Hematopoietic multipotent progenitor cell treated with erythropoietin and hydrocortisone succinate and interleukin-3 and kit ligand, for 4 days (in vitro differentiated cells): ENCODE data around the gene IRF4.
"Not testable (repeated sequence)": the region's sequence is repeated elsewhere in the genome, so short reads cannot be mapped to it uniquely, and the experiment has no call there.

Source experiments
- DNase-seq: peaks from one replicate; pipeline ENCODE4 v3.0.0-alpha.2; 2015

The IRF4 gene

DNA sequence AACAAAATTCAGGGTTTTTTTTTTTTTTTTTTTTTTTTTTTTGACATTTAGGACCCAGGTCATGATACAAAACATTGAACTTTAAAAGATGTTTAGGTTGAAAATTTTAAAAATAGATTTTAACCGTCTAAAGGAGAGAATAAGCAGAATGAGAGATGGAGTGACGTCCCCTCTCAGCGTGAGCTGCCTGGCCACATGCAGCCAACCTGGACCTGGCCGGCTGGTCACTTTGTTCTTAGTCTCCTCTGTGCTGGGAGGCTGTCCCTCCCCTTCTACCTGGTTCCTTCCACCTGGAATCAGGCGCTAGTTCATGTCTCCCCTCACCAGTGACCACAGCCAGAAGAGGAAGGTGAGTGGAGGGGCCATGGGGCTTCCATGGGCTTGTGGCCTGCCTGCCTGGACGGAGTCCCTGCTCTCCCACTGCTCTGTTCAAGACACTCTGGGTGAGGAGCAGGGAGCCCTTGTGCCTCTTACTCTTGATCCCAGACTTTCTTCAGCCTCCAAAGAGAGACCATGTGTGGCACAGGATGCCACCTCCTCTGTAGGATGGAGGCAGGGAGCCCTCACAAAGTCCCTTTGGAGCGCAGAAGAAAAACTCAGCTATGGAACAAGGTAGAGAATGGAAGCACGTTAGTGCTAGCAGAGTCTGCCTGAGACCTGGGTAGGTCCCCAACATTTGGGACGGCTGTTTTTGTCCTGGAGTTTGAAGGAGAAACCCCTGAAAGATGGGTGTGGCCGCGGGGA lies 31.7 kb downstream of the IRF4 start:
- DNase-seq, result no peak

GRCh38 chr6:423799-424345 lies 32.3 kb downstream of the IRF4 start:
- DNase-seq, result no peak

- peak; percentile 35 for DNase-seq
These were observed 33.3 kb downstream of the IRF4 start for GRCh38 chr6:424741-425417.

- DNase-seq, result not testable (repeated sequence)
These were observed 33.9 kb downstream of the IRF4 start for GRCh38 chr6:425418-425788.

- DNase-seq, result not testable (repeated sequence)
These were observed 34.7 kb downstream of the IRF4 start for GRCh38 chr6:426198-426738.

DNA sequence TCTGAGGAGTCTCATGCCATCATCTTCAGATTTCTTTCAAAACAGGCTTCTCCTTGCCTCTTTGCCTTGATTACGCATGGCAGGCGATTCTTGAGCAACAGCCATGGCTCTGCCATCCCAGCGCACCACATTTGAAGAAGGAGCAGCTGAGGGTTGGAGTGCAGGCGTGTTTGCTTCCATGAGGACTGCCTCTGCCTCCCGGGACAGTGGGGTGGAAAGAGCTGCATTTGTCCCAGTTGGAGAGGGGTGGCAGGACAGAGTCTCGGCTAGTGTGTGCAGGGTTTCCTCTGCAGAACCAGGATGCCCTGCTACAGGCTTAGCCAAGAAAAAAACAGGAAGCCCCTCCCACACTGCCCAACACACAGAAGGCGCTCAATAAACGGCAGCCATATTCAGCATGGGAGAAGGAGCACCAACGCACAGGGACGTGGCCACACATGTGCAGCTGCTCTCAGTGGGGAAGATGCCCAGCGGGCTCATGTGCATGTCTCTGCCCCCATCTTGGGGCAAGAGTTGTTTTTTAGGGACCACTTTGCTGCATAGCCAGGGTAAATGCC lies 36.6 kb downstream of the IRF4 start:
- DNase-seq, result no peak

DNA sequence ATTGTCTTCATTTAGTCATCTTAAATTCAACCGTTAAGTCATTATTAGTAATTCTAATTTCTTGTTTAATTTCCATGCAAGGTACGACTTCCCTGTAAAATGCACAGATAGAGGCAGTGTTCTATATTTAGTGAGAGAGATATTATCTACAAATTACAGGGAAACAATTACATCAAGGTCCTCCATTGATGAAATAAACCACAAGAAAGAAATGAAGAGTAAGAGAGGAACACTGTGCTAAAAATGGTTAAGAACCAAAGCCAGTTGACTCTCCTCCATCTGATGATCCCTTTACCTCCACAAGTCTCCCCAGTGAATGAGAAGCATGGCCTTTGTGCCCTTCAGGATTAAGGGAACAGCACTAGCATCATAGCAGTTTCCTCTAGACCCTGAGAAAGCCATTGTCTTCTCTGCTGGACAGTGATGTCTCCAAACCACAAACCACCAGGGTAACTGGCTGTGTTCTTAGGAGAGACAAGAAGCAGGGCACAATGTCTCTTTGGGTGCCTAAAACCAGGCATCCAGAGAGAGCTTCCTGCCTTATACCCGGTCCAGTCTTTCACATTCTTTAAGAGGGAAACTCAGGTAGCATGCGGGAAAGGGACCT lies 38.1 kb downstream of the IRF4 start:
- DNase-seq, result peak; percentile 52

DNA sequence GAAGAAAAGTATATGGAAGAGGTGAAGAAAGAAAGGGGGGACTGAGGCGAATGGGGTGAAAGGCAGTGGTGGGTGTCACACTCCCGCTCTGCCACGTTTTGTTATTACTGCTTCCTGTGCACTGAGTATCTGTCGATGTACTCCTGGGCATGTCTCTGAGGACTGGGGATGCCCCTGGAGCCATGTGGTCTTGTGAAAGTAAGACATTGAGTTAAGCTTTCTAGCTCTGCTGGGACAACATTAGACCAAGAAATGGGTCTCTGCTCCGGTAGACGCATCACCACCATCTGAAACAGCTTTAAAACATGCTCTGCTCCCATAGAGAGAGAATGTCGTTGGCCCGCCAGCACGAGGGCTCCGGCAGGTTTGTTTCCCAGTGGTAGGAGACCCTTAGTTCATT lies 40.0 kb downstream of the IRF4 start:
- no peak for DNase-seq

DNA sequence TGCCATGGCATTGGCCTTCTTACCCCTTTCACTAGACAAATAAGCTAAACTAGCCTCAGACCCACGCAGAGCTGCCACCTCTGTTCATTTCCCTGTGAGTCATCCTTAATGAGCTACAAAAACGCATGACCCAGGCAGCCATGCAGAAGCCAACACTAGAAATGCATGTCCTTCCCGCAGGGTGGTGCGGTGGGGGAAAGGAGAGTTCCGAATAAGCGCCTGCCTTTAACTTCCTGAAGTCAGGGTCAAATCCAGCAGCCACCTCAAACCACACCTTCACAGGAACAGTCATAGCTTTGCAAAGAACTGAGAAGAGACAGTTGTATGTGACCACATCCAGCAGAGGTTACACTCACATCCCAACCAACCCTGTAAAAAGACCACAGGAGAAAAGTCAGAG lies 40.4 kb downstream of the IRF4 start:
- no peak for DNase-seq

DNA sequence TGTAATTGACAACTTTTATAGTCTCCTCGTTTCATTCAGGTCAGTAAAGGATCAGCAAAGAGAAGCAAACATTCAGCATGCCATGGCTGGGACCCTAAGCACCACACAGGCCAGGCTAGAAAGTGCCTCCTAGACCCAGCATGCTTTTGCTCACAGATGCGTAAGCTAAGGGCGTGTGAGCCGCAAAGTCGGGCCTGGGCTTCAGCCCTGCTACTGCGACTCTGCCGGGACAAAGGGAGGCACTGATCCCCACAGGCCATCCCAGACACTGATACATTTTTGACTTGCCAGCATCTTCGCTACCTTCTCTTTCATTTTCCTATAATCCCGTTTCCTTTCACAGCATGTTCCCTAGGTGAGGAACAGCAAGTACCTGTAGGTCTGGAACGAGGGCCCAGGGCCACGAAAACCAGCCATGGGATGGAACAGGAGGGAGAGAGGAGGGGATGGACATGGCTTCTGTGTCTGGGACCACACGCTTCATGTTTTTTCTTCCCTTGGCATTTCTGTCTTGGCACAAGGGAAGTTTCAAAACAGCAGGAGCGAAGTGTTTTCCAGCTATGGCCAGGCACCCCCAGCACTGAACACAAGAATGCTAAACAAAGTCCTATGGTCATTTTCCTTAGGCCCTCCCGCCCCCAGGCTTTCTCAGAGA lies 42.6 kb downstream of the IRF4 start:
- no peak for DNase-seq

DNA sequence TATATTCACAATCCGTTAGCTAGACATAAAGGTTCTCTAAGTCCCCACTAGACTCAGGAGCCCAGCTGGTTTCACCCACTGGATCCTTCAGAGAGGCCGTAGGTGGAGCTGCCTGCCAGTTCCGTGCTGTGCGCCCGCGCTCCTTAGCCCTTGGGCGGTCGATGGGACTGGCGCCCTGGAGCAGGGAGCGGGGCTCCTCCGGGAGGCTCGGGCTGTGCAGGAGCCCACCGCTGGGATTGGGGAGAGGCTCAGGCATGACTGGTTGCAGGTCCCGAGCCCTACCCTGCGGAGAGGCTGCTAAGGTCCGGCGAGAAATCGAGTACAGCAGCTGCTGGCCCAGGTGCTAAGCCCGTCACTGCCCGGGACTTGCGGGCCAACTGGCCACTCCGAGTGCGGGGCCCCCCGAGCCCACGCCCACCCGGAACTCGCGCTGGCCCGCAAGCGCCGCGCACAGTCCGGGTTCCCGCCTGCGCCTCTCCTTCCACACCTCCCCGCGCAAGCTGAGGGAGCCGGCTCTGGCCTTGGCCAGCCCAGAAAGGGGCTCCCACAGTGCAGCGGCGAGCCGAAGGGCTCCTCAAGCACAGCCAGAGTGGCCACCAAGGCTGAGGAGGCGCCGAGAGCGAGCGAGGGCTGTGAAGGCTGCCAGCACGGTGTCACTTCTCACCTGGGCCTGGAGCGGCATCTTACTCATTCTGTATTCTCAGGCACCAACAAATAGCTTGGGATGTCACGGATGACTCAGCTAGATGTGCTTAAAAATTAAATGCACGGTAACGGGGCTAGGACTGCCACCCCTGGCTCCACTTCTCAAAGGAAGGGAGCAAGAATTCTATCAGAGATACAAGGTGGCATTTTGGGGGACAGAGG lies 44.1 kb downstream of the IRF4 start:
- DNase-seq, result no peak

DNA sequence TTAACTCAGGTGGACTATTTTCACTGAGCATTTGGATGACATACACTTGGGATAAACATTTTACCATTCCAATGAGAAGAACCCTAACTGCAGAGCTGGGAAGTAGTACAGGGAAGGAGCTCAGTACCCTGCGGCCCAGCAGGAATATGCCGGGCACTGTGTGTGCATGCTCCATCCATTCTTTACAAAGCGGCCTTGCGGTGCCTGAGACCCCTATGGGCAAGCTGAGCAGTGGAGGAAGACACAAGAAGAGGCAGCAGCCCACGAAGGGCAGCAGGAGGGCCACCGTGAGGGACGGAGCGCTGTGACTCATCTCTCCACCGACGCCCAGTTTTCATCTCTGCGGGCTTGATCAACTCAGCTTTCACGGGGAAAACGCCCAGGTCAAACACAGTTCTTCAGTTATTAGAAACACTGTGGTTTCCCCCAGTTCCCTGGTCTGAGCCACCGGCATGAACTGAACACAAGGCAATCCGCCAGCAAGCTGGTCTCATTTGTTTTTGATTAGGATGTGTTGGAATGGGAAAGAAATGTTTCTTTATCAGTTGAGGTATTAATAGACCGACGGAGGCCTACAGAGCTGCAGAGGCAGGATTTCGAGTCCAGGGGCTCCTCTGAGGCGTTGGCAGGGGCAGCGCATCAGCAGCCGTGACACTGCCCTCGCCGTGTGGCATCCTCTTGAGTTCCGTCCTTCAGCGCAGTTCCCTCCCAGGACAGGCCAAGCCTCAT lies 44.9 kb downstream of the IRF4 start:
- peak; percentile 12 for DNase-seq

DNA sequence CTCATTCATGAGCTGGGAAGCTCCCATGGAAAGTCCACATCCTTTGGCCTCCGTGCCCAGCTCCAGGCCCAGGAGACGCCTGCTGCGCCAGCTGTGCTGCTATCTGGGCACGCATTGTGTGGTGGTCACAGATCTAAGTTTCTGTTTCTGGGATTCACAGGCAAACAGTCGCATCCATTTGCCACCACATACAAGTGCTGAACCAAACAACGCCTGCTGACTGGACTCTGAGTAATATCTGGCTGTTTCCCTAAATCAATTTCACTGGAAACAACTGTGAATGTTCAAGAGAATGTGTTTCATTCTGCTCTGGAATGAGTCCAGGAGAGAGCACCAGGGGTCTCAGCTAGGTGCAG lies 45.5 kb downstream of the IRF4 start:
- DNase-seq, result no peak

DNA sequence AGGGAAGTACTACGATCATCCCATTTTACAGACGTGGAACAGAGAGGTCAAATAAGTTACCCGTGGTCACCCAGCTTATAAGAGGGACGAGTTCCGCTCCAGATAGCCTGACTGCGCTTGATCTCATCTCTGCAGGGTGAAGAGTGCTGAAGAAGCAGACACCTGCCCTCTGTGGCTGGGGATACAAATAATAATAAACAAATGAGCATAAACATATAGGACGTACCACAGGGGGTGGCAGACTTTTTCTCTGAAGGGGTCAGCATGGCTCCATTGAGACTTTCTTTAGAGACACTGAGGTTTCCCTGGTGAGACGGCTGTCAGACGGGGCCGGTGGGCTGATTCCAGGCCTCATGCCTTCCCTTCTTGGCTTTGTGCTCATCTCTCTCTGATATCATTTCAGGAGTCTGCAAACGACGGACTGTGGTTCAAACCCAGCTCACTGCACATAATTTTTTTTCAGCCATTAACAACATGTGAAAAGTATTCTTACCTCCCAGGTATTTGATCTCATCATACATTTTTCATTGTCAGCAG lies 47.1 kb downstream of the IRF4 start:
- DNase-seq, result no peak

- no peak for DNase-seq
These were observed 48.2 kb downstream of the IRF4 start for GRCh38 chr6:439641-440167.

- no peak for DNase-seq
These were observed 49.8 kb downstream of the IRF4 start for GRCh38 chr6:441126-441920.

GRCh38 chr6:443621-444159 lies 52.1 kb downstream of the IRF4 start:
- no peak for DNase-seq

GRCh38 chr6:444653-445275 lies 53.2 kb downstream of the IRF4 start:
- peak; percentile 43 for DNase-seq
